HG03520 (cell line): ENCODE results near the gene TTC33.

ENCODE experiments used
- ATAC-seq: cut with Tn5 transposase; IDR thresholded peaks from one replicate; pipeline ENCODE4 v1.9.1; 2021; ENCODE audit warnings: mild to moderate bottlenecking, moderate library complexity; ENCODE audit not compliant: unreplicated experiment

Gene TTC33

GRCh38 chr5:40681363-40682153, 74.2 kb downstream of the TTC33 start:
- no peak for ATAC-seq

DNA sequence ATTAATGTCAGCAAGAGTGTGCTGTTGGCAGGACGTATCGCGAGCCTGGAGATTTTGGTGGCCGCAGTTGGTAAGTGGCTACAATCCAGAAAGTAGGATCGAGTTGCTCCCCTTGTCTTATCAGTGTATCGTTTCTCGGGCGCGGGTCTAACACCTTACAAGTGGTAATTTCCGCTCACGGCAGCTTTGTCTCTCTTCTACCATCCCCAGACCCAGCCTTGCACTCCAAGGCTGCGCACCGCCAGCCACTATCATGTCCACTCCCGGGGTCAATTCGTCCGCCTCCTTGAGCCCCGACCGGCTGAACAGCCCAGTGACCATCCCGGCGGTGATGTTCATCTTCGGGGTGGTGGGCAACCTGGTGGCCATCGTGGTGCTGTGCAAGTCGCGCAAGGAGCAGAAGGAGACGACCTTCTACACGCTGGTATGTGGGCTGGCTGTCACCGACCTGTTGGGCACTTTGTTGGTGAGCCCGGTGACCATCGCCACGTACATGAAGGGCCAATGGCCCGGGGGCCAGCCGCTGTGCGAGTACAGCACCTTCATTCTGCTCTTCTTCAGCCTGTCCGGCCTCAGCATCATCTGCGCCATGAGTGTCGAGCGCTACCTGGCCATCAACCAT, 74.9 kb downstream of the TTC33 start:
- ATAC-seq = no peak

DNA sequence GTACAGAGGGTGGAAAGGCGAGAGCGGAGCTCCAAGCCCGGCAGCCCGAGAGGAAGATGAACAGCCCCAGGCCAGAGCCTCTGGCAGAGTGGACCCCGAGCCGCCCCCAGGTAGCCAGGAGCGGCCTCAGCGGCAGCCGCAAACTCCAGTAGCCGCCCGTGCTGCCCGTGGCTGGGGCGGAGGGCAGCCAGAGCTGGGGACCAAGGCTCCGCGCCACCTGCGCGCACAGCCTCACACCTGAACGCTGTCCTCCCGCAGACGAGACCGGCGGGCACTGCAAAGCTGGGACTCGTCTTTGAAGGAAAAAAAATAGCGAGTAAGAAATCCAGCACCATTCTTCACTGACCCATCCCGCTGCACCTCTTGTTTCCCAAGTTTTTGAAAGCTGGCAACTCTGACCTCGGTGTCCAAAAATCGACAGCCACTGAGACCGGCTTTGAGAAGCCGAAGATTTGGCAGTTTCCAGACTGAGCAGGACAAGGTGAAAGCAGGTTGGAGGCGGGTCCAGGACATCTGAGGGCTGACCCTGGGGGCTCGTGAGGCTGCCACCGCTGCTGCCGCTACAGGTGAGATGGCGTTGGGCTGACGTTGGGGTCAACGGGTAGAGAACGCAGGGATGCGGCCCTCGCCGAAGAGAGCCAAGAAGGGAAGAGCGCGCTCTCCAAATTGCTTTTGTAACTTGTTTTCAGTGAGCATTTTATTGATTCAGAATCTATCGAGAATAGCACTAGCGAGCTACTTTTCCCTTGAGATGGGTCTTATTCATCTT, 75.7 kb downstream of the TTC33 start, which contains the start of gene PTGER4:
Gene PTGER4, plus strand, starts transcription at position 3 of the 769 bp plus-strand sequence. CDS start 1,079 bp downstream, outside the sequence.
- ATAC-seq = peak; percentile 21

DNA sequence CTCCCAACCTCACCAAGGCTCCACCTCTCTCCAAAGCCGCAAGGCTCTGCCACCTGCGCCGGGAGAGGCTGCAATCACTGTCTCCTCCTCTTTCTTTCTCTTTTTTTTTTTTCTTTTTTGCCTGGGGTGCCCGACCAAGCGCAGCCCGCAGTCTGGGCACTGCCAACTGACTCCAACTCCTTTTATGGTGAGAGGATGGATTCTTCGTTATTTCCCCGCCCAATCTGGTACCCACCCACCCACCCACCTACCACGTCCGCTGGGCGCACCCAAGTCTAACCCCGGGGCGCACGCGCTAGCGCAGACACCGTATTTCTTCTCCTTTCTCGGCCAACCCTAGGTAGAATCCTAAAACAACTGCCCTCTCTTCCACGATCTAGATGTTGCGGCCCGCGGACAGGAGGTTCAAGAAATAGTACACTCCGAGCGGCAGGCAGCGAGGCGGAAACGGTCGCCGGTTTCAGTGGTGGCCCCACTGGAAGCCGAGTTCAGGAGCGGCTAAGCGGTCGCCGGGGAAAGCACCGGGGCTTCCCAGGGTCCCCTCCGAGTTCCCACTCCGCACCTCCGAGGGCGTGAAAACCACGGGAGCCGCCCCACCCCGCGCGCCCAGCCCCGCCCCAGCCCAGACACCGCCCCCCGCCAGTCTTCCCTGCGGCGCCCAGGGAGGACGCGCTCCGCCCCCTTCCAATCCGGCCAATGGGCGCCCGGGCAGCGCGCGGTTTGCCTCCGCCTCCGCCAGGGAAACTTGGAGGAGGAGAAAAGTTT, 76.4 kb downstream of the TTC33 start:
- ATAC-seq = peak; percentile 44

GRCh38 chr5:40678460-40679147, 77.2 kb downstream of the TTC33 start:
- ATAC-seq = no peak

GRCh38 chr5:40678026-40678425, 77.7 kb downstream of the TTC33 start:
- no peak for ATAC-seq

DNA sequence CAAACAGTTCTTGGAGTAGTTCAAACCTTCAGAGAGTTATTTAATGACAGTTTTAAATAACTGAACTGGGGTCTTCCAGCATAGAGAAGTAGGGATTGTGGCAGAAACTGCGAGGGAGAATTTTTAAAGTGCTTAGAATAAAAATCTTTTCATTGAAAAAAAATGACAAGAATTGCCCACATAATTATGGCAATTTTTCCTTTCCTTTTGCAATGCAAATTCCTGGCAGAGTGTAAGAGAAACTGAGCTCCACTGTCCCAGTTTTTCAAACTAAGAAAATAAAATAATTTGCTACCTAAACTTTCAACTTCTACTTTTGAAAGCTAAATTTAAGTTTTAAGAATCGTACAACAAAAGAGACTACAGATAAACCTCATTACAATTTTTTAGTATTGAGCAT, 78.3 kb downstream of the TTC33 start:
- ATAC-seq = no peak

- no peak for ATAC-seq
Measured at GRCh38 chr5:40676613-40677343, 79.0 kb downstream of the TTC33 start.

GRCh38 chr5:40675396-40676133, 80.2 kb downstream of the TTC33 start:
- no peak for ATAC-seq

DNA sequence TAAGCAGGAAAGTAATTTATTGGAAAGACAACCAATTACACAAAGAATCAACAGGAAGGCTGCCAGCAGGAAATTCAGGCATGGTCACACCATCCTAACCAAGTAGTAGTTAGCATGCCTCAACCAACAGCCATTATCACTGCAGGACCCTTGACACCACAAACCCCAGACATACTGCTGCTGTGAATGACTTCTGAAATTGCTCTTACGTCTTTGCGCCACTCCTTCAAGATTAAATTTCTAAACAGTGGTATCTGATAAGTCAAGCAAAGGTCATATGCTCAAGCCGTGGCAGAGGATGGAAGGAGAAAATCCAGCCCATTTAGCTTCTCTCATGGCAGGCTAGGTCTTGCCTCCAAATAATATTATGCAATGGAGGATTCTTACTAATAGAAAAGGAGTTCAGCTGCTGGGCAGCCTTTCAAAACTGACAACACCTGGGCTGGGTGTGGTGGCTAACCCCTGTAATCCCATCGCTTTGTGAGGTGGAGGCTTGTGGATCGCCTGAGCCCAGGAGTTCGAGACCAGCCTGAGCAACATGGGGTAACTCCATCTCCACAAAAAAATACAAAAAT, 81.0 kb downstream of the TTC33 start:
- no peak for ATAC-seq

- no peak for ATAC-seq
Measured at GRCh38 chr5:40672425-40672824, 83.3 kb downstream of the TTC33 start.

DNA sequence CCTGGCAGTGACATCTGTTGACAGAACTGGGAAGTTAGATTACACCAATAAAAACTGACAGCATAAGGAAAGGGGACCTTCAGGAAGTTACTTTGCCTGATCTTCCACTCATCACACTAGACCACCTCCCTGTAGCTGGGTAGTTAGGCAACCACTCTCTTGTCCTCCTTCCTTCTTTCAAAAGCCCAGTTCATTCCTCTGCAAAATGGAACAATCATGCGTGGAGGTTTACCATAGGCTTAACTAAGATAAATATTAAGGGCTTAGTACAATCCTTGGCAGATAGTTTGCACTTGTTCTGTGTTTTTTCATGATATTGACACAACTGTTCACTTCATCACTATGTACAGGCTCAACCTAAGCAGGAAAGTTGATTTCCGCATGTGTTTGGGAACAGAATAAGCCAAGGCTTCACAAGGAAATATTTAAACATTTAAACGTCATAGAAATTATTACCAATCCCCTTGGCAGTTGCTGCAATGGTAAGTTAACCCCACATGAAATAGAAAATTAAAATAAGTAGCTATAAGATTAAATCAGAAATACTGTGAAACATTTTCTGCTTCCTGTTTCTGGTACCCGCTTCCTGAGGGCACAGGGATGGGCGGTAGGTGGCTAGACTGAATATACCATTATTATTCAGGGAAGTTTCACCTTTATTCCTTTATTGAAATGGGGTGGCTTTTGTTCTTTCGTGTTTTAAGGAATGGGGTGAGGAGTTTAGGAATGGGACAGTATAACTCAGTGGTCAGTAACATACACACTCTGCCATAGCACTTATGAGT, 86.0 kb downstream of the TTC33 start:
- no peak for ATAC-seq

GRCh38 chr5:40667161-40667663, 88.5 kb downstream of the TTC33 start:
- no peak for ATAC-seq

- no peak for ATAC-seq
Measured at GRCh38 chr5:40666657-40667056, 89.1 kb downstream of the TTC33 start.

DNA sequence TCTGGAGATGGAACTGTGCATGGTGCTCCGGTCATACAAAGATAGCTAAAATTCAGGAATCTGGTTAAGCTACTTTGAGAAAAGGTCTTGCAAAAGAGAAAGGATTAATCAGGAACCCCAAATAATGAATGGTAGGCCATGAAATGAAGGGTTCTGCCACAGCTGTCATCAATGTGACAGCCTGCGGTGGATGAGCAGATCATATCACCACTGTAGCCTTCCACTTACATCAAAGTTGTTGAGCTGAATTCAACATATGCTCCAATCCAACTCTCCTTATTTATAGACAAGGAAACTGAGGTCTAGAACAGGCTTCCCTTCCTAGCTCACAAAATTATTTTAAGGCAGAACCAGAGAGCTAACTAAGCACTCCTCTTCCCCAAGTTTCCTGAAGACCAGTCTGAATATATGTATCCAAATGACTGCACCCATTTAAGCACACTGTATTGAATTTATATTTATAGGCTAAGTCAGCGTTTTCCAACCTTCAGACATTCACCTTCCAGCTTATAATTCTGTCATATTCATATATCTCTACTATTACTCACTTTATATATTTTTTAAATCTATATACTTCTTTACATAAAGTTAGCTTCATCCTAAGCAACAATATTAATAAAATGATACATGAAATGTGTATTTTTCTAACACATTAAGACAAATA, 90.0 kb downstream of the TTC33 start:
- no peak for ATAC-seq

DNA sequence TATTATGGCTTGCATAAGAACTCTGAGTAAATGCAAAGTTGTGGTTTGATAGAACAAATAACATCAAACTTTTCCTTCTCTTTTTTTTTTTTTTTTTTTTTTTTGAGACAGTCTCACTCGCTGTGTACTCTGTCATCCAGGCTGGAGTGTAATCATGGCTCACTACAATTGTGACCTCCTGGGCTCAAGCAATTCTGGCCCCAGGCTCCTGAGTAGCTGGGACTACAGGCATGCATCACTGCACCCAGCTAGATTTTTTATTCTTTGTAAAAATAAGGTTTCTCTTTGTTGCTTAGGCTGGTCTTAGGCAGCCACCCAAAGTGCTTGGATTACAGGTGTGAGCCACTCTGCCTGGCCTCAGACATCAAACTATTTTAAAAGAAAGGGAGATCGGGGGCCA, 95.0 kb downstream of the TTC33 start:
- no peak for ATAC-seq

DNA sequence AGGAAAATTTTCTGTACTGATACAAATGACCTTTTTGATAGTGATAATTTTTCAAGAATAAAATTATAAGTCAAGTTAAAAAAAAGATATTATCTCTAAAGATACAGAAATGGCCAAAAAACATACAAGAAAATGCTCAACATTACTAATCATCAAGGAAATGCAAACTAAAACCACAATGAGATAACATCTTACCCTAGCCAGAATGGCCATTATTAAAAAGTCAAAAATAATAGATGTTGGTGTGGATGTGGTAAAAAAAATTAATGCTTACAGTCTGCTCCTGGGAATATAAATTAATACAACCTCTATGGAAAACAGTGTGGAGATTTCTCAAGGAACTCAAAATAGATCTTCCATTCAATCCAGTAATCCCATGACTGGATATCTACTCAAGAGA, 99.0 kb downstream of the TTC33 start:
- no peak for ATAC-seq
